Stimulated activated CD8-positive, alpha-beta memory T cell treated with anti-CD3 and anti-CD28 coated beads, Interleukin-15, amount 100 ng/mL, for 48 hours (primary cell): ENCODE results near the gene JPH3.

Source experiments
- DNase-seq, 2 donors: peaks; one replicate each; pipeline ENCODE4 v3.0.0-alpha.2; 2020; ENCODE audit warnings: low read depth in 2 of 2

The JPH3 gene

DNA sequence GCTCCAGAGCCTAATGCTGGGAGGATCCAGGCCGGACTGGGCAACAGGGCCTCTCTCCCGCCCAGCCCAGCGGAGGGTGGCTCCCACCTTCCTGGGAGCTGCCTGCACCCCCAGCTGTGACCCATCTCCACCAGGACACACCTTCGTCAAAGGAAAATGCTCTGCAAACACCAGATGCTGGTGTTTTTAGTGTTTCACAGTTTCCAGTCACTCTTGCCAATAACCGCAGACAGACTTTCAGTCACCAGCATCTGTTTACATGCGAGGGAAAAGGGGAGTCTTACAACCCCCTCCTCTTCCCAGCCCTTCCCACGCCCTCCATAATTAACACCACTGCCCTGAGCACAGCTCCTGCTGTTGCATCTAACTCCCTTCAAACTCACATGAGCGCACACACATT lies 138.1 kb downstream of the JPH3 start:
- no peak for DNase-seq

- DNase-seq = no peak
Measured at GRCh38 chr16:87740909-87741424, 138.7 kb downstream of the JPH3 start.

DNA sequence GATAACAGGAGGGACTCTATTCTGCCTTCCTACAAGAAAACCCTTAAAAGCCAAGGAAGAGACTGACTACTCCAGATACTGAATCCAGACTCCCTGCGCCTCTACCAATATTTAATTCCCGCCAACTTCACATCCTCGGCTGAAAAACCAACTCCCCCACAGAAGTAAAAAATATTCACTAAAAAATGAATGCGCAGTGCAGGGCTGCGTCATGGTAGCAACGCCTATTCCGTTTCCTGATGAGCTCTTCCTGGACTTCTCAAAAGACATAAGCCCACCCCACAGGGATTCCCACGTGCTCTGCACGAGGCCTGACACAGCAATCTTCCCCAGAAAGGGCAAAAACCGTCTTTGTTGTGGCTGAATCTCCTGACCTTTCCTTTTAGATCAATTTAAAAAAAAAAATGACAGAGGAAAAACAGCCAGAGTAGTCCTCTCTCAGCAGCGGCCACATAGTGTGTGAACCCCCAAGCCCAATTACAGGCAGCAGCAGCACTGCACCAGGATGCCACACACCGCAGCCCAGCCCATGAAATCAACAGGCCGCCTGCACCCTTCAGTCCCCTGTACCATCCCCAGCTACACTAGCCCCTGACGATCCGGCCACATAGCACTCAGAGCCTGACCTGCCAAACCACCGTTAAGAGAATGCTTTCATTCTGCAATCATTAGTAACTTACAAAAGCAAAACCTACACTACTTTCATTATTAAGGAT lies 139.6 kb downstream of the JPH3 start:
- DNase-seq = no peak

- DNase-seq = no peak
Measured at GRCh38 chr16:87742781-87743490, 140.6 kb downstream of the JPH3 start.

DNA sequence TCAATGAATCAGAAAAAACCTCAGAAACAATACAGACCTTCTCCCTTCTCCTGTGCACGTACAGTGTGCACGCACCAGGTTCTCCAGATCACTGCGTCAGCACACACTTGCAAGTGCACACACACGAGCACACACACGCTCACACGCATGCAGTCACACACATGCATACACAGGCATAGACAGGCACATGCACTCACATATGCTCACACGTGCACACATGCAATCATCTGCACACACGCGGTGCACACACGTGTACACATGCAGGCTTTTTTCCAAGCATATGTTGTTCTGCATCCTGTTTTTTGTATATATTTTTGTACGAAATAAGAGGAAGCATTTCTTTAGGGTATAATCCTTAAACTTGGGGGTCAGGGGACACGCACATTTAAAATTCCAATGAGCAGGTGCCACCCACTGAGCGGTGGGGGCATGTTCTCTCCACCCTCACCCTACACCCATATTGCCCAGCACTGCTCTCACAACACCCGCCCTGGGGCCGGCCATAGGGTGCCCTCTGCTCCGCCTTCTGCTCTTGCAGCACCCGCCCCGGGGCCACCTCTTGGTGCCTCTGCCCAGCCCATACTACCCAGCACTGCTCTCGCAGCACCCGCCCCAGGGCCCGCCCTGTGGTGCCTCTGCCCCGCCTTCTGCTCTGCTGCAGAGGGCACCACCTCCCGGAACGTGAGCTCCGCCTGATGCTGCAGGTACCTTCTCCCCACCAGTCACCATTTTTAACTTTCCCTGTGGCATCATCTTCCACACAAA lies 142.6 kb downstream of the JPH3 start:
- DNase-seq = no peak

GRCh38 chr16:87746178-87746577 lies 143.9 kb downstream of the JPH3 start:
- no peak for DNase-seq
